ENCODE data around the gene NKX1-1.

GRCh38 chr4:1421657-1422056, 15.4 kb upstream of the NKX1-1 start:
- no peak for TF ChIP-seq POLR2AphosphoS5 (IDR thresholded peaks at IDR 0.05; ENCODE audit: low read depth, low read length)
- TF ChIP-seq, protein P1, sequence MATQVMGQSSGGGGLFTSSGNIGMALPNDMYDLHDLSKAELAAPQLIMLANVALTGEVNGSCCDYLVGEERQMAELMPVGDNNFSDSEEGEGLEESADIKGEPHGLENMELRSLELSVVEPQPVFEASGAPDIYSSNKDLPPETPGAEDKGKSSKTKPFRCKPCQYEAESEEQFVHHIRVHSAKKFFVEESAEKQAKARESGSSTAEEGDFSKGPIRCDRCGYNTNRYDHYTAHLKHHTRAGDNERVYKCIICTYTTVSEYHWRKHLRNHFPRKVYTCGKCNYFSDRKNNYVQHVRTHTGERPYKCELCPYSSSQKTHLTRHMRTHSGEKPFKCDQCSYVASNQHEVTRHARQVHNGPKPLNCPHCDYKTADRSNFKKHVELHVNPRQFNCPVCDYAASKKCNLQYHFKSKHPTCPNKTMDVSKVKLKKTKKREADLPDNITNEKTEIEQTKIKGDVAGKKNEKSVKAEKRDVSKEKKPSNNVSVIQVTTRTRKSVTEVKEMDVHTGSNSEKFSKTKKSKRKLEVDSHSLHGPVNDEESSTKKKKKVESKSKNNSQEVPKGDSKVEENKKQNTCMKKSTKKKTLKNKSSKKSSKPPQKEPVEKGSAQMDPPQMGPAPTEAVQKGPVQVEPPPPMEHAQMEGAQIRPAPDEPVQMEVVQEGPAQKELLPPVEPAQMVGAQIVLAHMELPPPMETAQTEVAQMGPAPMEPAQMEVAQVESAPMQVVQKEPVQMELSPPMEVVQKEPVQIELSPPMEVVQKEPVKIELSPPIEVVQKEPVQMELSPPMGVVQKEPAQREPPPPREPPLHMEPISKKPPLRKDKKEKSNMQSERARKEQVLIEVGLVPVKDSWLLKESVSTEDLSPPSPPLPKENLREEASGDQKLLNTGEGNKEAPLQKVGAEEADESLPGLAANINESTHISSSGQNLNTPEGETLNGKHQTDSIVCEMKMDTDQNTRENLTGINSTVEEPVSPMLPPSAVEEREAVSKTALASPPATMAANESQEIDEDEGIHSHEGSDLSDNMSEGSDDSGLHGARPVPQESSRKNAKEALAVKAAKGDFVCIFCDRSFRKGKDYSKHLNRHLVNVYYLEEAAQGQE (IDR thresholded peaks at IDR 0.05; ENCODE audit: insufficient read depth in 1 of 2, low read depth in 2 of 2, low read length in 2 of 2): peak in 1 of 2 experiments; percentile 65; a peak in 1 of 4 replicates
